A172 (cell line): ENCODE data around the gene TEDC2. TPM values are rescaled to one million over a fixed set of nuclear protein-coding genes. Genes with fewer than 3 reads are reported as not detected.
A peak's percentile ranks its signal among the peaks of the same experiment; 100 is the strongest.

Experiments
- DNase-seq: peaks from one replicate; pipeline ENCODE4 v3.0.0-alpha.2; 2015; ENCODE audit warnings: low spot score
- total RNA-seq: library from RNA; depleted of rRNA; stranded (reverse); fragments of >200 nt; shearing (Covaris generic); gene quantifications from 2 replicates; pipeline ENCODE4 v1.2.3, GENCODE V29; 2014; rRNA removed

The TEDC2 gene
- total RNA-seq, 1 experiment from 2014 or later: 33.2 TPM

GRCh38 chr16:2512735-2513404, 53.0 kb downstream of the TEDC2 start:
- no peak for DNase-seq

GRCh38 chr16:2513405-2514332, 53.8 kb downstream of the TEDC2 start, which contains the start of gene ATP6V0C:
Gene ATP6V0C, plus strand, starts transcription at chr16:2513952. Its CDS starts 152 bp downstream, at chr16:2514104.
- DNase-seq: peak; percentile 79

Other genes with a start within 250 kb of the TEDC2 start
- 7.0 and 7.5 TPM in 2 replicates for gene BRICD5, start 249.2 kb upstream of the TEDC2 start, total RNA-seq
- gene PGP, start 245.3 kb upstream of the TEDC2 start, total RNA-seq: 35.4 and 43.4 TPM in 2 replicates
- 27.0 and 29.9 TPM in 2 replicates for gene E4F1, start 236.5 kb upstream of the TEDC2 start, total RNA-seq
- 2.5 and 3.8 TPM in 2 replicates for gene DNASE1L2, start 223.7 kb upstream of the TEDC2 start, total RNA-seq
- 50.6 and 73.8 TPM in 2 replicates for gene ECI1, start 208.5 kb upstream of the TEDC2 start, total RNA-seq
- gene RNPS1, start 192.0 kb upstream of the TEDC2 start, total RNA-seq: 226 and 239 TPM in 2 replicates
- 17.3 and 19.5 TPM in 2 replicates for gene ABCA3, start 119.4 kb upstream of the TEDC2 start, total RNA-seq
- 52.0 and 54.5 TPM in 2 replicates for gene CCNF, start 30.7 kb upstream of the TEDC2 start, total RNA-seq
- gene NTN3, start 11.2 kb downstream of the TEDC2 start, total RNA-seq: 0.12 TPM in 1 of 2 replicates, not detected in the other
- gene TBC1D24, start 15.0 kb downstream of the TEDC2 start, total RNA-seq: 8.6 and 18.0 TPM in 2 replicates
- 24.7 and 51.1 TPM in 2 replicates for gene ATP6V0C, start 53.8 kb downstream of the TEDC2 start, total RNA-seq
- 71.3 and 76.8 TPM in 2 replicates for gene AMDHD2, start 60.3 kb downstream of the TEDC2 start, total RNA-seq
- gene CEMP1, start 71.3 kb downstream of the TEDC2 start, total RNA-seq: not detected in 2 replicates
- gene PDPK1, start 77.9 kb downstream of the TEDC2 start, total RNA-seq: 15.1 and 21.1 TPM in 2 replicates
- 62.4 and 70.6 TPM in 2 replicates for gene KCTD5, start 222.4 kb downstream of the TEDC2 start, total RNA-seq